GM18517 (cell line): ENCODE results near the gene ARNT2.

Experiments
- ATAC-seq: cut with Tn5 transposase; IDR thresholded peaks from one replicate; pipeline ENCODE4 v1.9.1; 2021; ENCODE audit warnings: mild to moderate bottlenecking, moderate library complexity; ENCODE audit not compliant: unreplicated experiment

The ARNT2 gene

DNA sequence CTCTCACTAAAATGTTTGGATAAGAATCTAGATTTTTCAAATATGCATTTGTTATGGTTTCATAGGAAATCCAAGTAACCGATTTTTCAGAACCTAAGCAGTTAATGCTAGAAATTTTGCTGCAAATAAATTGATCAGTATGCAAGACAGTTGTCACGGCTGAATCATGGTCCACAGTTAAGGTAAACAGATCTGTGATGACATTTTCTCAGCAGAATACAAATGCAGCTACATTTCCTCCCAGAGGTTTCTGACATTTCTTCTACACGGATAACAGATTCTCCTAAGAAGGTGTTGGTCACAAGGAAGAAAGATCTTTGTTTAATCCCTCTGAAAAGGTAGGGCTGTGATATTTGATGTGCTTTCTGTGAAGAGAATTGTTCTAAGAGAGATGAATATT, 36.9 kb downstream of the ARNT2 start:
- ATAC-seq: no peak

DNA sequence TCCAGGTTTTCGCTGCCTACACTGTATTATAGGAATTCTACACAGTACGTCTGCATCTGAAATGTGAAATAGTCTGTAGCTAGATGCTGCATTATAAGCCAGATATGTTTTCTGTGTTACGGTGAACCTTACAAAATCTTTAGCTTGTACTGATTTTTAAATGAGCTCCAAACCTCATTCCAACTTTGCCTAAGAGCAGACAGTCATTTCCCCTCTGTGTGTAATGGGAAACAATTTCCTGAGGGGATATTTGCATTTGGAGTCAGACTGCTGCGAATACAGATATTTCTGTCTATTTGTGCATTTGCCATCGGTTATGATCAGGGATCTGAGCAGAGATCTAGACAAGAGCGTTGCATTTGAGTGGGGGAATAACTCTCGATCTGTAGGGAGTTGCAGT, 37.5 kb downstream of the ARNT2 start:
- ATAC-seq: no peak

DNA sequence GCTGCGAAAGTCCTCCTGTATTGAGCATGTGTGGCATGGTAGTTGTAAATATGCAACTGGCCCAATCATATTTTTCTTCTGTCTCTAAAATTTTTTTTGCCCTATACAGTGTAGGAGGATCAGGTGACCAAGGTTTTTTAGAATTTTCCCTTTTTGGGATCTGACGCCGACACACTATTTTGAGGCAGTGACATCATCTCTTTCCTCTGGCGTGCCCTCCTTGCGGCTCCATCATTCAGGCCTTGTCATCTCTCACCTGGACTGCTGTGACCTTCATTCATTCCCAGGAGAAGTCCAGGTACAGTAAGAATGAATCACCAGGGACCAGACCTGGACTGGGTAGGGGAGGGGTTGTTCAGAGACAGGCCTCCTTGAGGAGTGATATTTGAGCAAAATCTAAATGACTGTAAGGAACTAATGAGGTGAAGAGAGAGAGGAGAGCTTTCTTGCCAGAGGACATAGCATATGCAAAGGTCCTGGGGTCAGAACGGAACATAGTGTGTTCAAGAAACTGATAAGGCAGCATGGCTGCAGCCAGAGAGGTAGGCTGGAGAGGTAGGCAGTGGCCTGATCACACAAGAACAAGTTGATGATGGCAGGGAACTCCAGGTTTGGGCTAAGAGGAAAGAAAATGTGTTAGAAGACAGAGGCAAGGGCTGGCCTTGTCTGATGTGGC, 38.7 kb downstream of the ARNT2 start:
- no peak for ATAC-seq

DNA sequence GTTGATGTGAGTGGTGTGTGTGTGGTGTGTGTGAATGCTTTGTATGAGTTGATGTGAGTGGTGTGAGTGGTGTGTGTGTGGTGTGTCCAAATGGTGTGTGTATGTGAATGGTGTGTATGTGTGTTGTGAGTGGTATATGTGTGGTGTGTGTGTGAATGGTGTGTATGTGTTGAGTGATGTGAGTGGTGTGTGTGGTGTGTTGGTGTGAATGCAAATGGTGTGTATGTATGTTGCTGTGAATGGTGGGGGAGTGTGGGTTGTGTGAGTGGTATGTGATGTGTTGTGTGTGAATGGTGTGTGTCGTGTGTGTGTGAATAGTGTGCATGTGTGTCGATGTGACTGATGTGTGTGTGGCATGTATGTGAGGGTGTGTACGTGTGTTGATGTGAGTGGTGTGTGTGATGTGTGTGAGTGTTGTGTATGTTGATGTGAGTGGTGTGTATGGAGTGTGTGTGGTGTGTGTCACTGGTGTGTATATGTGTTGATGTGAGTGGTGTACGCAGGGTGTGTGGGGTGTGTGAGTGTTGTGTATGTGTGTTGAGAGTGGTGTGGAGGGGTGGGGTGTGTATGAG, 40.6 kb downstream of the ARNT2 start:
- no peak for ATAC-seq

DNA sequence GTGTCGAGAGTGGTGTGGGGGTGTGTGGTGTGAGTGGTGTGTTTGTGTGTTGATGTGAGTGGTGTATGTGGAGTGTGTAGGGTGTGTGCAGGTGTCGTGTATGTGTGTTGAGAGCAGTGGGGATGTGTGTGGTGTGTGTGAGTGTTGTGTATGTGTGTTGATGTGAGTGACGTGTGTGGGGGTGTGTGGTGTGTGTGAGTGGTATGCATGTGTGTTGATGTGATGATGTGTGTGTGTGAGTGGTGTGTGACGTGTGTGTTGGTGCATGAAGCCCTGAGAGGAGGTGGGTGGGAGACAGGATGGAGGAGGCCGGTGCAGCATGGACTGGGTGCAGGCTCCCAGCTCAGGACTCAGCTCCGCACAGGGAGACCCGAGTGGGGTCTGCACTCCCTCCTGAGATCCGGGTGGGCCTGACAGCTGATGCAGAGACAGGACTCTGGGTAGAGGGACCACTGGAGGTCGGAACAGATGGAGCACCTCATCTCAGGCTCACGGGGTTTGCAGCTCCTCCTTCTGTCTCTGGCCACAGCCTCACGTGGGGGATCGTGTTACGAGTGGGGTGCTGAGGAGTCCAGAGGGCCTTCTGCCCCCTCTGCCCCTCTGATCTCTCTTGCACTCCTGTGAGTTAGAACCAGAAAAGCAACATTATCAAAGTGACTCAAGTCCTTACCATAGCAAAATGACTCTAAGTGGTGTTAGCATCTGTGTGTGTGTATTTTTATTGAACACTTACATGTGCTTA, 41.3 kb downstream of the ARNT2 start:
- ATAC-seq: no peak

DNA sequence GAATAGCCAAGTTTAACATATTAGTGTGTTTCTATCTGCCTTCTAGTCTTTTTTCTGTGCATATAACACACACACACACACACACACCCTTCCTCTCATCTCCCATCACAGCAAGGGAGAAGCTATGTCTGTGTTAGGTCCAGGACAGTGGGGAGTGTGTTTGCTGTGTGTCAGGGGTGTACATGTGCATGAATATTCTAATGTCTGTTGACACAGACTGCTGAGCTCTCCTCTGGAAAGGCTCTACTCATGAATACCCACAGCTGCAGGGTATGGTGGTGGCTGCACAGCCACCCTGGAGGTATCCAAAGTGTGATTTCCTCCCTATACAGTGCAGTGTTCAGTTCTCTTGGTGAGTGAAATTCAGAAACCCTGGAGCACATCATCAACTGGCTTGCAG, 42.9 kb downstream of the ARNT2 start:
- no peak for ATAC-seq

- ATAC-seq: no peak
Observed at GRCh38 chr15:80449825-80450224, 45.6 kb downstream of the ARNT2 start.

DNA sequence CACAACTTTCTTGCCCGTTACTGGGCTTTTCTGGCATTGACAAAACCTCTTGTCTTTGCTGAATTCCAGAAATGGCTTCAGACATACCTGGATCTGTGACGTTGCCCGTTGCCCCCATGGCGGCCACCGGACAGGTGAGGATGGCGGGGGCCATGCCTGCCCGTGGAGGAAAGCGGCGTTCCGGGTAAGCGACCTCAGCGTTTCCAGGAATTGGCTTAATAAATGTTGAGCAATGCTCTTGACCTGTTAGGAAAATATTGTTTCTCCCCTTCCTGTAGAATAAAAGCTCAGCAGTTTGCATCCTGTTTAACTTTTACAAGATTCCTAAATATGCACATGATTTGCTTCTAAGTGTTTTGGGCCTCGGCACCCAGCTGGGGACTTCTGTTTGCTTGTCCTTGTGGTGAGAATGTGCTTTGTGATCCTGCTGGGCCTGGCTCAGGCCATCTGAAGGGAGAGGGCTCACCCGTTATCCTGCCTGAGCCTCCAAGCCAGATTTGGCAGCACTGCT, 46.7 kb downstream of the ARNT2 start:
- ATAC-seq: no peak

- no peak for ATAC-seq
Observed at GRCh38 chr15:80452166-80452565, 48.0 kb downstream of the ARNT2 start.

DNA sequence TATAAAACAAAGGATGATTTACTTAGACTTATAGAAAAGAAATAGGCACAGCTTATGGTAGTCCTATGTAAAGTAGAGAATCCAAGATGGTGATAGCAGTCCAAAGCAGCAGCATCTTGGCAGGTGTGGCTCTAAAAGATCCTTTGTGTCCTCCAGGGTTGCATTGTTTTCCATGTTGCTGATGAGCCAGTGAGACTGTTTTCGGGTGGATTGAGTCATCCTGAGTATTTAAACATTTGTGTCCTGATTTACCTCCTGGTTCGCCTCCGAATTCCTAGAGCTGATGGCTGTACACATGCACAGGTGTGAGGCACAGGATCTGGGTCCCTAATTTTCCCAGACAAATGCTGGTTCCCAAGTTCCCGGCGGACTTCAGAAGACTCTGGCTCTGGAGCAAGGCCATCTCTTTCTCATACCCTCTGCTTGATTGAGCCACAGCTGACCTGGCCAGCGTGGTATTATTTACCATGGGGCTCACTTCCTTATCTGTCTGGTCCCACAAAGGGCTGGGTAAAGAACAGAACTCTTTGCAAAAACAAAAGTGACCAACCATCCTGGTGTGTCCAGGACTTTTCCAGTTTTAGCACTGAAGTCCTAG, 51.0 kb downstream of the ARNT2 start:
- ATAC-seq: no peak

DNA sequence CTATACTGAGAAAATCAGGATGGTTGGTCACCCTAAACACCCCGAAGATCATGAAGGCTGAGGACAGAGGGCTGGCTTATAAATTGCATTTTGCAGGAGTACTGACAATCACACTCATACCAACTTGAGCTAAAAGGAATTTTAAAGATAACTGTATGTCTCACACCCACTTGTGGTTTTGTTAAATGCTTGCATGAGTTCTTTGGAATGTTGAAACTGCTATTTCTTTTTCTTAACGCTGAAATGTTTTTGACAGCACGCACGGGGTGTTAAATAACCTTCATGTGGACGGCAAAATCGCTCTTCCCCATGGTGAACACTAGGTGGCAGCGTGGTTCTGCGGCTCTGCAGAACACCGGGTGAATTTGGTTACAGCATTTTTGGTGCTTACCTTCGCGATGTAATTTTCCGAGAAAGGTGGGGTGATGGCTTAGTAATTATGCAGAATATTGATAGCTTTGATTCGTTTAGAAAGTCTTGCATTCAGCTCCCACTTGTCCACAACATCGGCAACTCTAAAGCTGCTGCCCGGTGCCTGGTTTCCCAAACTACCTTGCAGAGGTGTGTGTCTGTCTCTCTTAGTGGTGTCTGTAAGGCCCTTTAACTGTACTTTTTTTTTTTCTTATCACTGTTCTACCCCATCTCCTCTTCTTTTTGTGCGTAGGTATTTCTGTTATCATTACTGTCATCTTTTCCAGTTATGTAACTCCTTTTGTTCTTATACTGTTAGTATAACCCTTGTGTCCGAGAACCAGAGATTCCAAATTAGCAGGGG, 51.7 kb downstream of the ARNT2 start:
- no peak for ATAC-seq

DNA sequence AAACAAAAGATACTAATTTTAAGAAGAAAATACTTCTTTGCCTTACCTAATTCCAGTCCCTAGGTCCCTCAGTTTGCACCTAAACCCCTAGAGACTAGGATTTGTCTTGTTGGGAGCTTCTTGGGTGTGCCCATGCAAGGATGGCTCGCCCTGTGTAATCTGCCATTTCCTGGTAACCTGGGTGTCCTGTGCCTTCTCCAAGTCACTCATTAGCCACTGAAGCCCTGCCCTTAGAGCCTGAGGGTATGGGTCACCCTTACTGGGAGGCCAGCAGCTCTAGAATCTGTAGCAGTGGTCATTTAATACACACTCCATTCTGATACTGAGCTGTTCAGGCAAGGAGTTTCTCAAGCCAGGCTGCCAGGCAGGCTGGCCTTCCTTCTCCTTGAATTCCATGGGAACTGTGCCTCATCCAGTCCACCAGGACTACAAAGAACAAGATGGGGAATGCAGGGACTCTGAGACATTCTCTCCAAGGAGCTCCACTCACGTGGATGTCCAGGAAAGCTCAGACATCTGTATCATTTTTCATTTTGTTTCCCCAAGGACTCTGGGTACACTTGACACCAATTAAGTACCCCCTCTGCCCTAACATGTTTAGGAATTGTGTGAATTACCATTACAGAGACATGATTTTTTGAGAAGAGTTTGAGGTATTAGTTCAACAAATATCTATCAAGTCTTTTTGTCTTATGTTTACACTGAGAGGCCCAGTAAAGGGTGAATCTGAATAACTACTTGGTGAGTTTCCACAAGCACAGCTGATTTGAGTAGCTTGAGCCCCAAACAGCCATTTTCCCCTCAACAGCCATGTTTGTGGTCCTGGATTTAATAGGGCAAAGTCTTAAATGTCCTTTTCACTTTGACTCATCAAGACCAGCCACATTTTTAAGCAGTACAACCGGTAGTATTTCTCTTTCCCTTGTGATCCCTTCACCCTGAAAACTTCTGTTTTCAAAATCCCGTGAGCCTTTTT, 52.6 kb downstream of the ARNT2 start:
- ATAC-seq: no peak

- no peak for ATAC-seq
Observed at GRCh38 chr15:80457896-80458295, 53.7 kb downstream of the ARNT2 start.

DNA sequence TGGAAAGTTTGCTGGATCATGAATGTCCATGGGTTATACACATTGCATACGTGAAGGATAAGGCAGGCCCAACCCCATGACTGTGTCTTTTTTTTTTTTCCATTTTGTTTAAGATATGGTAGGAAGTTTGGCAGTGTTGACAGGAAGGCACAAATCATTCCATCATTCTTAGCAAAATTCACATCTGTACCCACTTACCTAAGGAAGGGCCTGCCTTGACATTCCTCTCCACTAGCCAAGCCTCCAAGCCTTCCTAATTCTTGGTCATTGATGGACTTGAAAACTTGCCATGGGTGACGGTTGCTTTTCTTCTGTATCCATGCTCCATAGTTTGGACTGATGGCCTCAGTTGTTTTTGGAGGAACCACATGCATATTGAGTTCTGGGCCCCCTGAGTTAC, 54.4 kb downstream of the ARNT2 start:
- ATAC-seq: no peak

GRCh38 chr15:80459380-80459779, 55.2 kb downstream of the ARNT2 start:
- no peak for ATAC-seq

DNA sequence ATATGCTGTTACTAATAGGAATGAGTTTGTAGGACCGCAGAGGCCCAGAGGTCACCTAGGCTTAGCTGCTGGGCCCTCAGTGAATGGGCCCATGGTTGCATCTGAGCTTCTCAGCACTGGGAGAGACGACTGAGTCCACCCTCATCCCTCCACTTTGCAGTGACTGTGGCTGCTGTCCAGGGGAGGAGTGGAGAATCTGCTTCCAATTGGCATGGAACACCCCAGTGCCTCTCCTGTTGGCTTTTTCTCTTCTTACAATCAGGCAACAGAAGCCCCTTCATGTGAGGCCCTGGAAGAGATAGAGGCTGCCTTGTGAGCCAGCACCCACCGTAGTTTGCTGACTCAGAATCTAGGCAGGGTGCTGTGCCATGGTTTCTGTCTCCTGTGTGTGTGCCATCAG, 55.6 kb downstream of the ARNT2 start:
- ATAC-seq: no peak

DNA sequence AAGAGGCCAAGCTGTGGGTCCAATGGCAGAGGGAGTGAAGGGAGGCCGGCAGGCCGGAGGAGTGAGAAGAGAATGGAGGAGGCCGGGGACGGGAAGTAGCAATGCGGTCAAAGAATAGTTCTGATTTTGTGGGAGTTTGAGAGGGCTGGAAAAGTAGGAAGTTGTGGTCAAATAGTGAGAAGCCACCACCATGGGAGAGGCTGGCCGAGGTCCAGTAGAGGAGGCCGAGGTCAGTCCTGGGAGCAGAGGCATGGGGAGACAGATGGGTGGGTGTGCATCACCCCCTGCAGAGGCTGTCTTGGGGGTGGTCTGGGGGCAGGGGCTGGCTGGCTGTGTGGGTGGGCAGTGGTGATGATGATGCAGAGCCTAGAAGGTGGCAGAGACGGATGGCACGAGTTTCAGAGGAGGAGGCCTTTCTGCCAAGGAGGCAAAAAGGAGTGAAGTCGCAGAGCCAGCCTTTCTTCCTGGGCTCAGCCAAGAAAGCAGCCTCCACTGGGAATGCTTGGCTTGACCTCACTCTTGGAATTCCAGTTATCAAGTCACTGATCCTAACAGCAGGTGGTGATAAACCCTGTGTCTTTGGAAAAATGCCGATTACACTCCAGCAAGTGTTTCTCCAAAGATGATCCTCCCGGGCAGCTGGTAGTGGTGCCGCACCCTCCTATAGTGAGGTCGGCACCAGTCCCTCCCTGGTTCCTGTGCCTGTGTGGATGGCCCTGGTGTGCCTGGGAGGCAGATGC, 57.3 kb downstream of the ARNT2 start:
- ATAC-seq: no peak

DNA sequence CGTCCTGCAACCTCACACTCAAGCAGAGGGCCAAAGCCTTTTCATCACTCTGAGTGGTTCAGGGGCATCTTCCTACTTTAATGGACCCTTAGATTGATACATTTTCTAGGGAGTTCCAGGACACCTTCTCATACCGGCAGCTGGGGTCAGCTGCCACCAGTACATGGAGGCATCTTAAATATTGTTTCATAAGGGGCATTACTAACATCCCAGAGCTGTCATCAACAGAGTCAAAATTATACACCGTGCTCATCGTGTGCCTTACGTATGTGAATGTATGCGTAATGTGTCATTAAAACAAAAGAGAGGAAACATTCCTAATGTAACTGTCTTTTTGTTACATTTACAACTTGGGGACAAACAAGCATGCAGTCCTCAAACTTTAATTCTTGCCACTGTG, 57.9 kb downstream of the ARNT2 start:
- ATAC-seq: no peak

GRCh38 chr15:80462836-80463512, 58.8 kb downstream of the ARNT2 start:
- no peak for ATAC-seq
